HG03045 (cell line): ENCODE measurements around the gene MARK3.

Experiments
- ATAC-seq: cut with Tn5 transposase; IDR thresholded peaks from one replicate; pipeline ENCODE4 v1.9.1; 2021; ENCODE audit warnings: mild to moderate bottlenecking, moderate library complexity; ENCODE audit not compliant: unreplicated experiment

MARK3 gene

DNA sequence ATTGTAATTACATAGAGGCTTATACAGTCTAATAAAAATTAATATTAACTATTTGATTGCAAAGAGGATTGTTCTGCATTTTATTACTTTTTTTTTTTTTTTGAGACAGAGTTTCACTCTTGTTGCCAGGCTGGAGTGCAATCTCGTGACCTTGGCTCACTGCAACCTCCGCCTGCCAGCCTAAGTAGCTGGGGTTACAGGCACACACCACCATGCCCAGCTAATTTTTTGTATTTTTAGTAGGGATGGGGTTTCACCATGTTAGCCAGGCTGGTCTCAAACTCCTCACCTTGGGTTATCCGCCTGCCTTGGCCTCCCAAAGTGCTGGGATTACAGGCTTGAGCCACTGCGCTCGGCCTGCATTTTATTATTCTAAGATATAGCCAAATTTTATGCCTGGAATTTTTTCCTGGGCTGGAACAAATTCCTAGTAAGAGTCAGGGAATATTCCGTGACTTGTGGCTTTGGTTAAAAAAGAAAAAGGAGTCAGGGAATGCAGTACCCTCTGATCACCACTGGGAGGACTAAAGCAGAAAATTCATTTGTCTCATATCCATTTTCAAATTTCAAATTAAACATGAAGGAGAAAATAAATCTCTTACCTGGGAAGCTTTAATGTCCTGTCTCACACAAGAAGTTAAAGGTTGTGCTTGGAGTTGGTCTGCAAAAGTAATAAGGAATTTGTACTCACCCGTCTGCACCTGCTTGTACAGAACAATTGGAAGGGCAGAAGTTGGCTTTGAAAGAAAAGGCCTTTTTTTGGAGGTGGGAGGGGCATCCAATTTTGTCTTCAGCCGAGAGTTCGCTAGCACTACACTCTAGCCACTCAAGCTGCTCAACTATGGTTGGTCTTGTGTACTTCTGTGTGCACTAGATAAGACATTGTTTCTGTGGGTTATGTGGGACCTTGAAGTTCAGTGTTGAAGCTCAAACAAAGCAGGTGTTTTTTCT is 8.7 kb downstream of the MARK3 start:
- ATAC-seq = no peak

DNA sequence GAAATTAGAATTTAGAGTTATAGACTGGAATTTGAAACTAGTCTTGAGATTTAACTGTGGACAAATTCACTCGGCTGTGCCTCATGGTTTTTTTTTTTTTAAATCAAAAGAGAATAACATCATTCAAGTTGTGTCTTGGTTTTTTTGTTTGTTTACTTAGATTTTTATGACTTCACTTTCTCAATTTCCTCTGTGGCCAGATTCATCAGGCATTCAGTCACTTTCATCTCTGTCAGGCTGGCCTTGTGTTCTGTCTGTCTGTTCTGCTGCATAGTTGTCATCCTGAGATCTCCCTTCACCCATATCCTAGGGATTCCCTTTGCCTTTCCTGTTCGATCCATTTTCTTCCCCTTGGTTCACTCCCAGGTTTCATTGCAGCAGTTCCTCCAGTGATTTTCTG is 10.0 kb downstream of the MARK3 start:
- no peak for ATAC-seq

DNA sequence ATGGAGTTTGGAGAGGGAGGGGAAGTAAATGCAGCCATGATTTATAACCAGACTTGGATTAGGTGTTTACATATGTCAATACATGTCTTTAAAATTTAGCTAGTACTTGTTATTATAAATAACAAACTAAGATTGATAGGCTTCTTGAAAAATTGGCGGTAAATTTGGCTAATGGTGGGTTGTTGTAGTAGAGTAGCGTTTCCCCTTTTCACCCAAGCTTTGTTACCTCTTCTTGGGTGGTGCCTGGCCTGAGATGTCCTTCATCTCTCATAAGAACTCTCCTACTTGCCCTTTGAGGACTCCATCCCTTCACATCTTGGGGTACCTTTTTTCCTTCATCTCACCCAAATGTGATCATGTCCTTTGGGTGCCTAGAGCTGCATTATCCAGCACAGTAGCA is 11.2 kb downstream of the MARK3 start:
- no peak for ATAC-seq

DNA sequence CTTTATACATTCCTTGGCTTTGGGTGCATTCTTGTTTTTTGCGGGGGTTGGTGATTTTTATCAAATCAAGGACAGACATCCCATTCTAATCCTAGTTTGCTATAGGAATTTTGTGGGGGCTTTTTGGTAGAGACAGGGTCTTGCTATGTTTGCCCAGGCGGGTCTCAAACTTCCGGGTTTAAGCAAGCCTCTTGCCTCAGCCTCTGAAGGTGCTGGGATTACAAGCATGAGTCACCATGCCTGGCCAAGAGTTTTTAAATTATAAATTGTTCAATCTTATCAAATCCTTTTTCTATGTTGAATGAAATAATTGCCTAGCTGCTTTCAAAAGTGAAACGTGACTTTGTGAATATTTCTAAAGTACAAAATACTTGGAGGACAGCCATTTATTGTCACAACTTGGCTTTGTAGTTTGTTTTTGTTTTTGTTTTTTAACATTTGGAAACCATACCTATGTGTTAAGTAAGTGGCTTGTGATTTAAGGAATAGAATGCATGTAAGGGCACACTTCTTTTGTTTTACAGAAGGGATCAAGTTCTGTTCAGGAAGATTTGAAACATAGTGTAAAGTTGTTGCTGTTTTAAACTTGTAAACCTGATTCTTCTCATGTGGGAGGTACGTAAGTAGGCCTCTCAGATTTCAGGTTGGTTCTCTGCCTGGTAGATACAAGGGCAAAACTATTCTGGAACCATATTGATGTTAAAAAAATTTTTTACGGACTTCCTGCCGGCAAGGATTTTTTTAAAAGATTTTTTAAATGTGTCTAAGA is 13.4 kb downstream of the MARK3 start:
- no peak for ATAC-seq

DNA sequence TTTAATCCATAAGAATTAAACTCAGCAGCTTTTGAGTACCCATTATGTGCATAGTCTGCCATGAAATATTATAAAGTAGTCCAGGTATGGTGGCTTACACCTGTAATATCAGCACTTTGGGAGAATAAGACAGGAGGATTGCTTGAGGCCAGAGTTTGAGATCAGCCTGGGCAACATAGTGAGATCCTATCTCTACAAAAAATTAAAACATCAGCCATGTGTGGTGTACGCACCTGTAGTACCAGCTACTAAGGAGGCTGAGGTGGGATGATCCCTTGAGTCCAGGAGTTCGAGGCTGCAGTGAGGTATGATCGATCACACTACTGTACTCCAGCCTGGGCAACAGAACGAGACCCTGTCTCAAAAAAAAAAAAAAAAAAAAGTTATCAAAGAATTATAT is 15.3 kb downstream of the MARK3 start:
- ATAC-seq = no peak

DNA sequence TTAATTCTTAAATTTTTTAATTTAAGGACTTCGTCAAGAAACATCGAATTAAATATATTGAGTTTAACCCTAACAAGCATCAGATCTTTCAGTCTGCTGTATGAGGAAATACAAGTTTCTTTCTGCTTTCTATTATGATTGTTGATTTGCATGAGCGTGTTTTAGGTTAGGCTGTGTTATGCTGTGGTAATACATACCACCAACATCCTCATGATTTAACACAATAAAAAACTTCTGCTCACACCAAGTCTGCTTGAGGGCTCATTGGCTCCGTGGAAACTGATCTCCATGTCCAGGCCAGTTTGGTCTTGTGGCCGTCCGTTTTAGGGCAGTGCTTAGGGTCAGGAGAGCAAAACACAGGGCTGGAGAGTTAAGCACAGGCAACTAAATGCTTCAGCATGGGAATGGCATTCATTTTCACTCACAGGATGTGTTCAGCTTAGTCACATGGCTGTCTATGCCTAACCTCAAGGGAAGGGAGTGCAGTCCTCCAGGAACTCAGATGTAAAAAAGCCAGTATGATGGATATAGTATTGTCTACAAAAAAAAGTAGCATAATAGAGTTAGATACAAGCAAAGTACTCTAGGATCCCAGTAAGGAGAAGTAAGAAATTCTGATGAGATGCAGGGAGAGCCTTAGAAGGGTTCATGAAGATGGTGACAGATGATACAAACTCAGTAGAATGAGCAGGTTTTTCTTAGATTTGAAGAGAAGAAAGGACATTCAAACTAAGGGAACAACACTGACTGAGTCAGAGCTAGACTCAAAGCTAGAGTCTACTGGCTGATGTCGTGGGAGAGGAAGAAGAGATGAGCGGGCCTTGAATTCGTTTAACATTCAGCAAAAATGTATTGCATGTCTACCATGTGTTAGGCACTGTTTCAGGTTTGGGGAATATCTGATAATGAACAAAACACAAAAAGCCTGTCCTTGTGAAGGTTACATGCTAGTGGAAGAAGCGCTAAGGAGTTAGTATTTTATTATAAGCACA is 16.3 kb downstream of the MARK3 start:
- no peak for ATAC-seq

DNA sequence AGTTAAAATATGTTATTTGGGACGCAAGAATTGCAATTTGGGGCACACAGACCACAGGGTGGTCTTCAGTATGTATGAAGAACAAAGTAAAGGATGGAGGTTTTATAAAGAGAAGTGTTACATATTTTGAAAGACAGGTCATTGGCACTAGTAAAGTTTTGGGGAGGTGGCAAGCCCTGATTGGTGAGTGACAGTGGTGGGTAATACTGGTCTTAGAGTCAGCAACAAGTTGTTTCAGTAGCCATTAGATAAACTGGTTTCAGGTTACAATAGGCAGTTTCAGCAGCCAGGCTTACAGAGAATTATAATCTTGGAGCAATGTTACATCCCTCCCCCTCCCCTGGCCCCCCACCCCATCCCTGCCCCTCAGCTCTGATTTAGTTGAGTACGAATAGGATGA is 17.5 kb downstream of the MARK3 start:
- no peak for ATAC-seq

DNA sequence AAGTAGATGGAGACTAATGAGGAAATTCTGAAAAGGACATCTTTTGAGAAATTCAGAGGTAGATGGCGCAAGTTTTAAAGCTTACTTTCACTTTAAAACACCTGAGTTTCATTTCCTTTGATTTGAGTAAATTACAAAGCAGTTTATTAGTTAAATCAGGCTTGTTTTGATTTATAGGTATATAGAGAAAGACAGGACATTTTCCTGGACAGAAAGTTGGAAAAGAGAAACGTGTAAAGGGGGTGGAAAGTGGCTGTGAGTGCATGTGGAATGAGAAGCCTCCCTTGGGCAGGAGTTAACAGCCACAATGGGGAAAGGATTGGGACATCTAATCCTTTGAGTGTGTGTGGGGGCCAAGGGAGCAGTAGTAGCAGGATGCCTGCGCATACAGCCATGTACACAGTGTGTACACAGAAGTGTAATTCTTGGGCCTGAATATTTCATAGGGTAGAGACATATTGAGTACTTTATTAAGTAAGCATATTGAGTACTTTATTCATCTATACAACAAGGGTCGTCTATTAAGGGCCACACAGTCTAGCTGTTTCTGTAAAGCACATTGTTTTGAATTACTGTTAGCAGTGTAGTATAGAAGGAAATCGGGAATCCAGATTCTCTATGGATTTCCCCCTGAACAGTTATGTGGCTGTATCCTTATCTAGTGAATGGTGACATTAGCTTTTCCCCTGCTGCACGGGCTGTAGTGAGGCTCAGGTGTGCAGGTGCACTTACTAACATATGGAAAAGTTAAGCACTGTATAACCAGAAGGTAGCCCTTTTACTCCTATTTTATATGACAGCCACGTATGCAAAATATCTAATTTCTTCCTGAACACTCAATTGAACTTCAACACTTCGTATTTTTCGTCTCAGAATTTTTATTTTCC is 19.1 kb downstream of the MARK3 start:
- no peak for ATAC-seq

DNA sequence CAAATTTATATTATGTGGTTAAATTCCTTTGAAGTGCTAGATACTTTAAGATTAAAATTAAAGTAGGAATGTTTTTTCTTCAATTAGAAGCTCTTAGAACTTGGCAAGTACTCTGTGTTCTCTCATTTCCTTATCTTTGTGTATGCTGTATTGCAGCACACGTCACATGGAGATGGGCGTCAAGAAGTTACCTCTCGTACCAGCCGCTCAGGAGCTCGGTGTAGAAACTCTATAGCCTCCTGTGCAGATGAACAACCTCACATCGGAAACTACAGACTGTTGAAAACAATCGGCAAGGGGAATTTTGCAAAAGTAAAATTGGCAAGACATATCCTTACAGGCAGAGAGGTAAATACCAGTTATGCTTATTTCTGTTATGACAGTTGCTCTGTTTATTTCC is 19.7 kb downstream of the MARK3 start:
- no peak for ATAC-seq

DNA sequence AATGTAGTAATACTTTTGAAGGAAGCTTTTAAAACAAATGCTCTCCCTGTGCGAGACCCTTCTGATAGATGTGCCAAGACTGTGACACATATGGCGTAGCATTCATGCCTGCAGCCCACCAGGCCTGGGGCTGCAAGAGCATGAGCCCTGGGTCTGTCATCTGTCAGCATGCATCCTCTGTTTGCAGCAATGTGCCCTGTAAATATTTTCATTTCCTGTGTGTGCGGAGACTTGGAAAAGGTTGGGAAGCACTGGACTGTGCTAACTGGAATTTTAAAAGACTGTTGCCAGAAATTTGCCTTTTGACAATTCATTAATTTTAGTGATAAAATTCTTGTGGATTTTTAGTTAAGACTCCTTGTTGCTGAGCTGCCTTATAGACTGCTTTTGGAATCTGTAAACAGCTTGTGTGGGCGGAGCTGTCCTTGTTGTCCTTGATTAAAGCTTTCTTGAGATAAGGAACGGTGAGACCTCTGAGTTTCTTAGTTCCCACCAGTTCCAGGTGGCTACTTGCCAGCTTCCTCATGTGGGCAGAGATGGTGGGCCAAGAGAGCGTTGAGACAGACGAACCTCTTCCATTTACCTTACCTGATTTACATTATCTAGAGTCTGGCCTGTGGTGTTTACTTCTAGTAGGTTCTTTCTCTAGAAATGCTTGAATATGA is 23.4 kb downstream of the MARK3 start:
- ATAC-seq = no peak

DNA sequence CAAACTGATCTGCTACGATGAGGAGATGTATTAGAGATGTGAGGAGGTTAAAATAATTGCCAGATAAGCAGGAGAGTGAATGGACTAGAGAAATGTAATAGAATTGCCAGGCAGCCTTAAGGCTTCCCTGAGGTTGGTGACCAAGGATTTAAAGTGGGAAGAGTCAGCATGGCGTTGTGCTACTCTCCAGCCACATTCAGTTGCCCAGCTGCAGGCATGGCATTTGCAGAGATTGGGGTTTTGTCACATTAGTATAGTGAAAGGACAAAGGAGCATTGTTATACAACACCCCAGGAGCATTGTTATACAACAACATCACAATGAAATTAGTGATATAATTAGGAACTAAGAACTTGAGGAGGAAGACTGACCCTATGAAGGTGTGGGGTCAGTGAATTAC is 31.7 kb downstream of the MARK3 start:
- ATAC-seq = no peak

DNA sequence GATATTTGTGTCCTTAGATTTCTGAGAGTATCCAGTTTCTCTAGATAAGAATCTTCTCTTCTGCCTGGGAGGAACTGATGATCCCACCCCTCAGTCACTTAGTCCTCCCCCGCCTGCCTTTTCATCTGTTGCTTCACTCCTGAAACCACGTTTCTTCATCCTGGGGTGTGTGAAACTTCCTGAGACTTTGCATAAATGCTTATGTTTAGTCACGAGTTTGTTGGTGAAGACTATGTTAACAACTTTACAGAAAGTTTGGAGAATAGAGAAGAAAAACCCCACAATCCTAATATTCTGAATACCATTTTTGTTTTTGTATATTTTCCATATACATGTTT is 33.2 kb downstream of the MARK3 start:
- ATAC-seq = no peak

DNA sequence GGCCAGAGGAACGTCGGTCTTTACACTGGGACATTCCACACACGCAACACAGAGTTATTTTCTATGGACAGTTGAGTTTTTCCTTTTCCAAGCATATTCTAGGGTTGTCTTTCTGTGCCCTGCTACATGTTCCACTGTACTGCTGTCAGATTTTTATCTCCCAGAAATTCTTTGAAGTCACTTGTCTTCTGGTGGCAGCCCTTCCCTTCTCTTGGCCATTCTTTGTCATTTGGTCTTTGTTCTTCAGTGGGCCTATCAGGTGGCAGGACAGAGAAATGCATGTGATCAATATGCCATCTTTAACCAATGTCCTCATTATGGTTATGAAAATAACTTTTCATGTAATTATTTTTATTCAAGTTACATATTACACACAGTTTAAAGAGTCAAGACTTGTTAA is 36.3 kb downstream of the MARK3 start:
- ATAC-seq = no peak

DNA sequence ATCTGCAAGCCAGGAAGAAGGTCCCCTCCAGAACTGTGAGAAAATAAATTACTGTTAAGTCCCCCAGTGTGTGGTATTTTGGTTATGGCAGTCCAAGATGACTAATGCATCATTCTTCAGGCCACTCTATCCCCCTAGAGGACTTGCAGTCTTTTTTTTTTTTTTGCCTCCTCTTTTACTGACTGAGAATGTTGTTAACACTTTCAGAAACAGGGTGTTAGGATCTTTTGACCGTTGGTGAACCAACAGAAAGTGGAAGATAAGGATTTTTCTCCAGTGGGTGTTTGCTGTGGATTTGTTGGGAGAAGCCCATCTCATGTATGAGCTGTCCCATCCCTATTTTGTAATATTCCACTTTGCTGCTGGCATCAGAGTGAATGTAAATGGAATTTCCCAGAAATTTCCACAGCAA is 37.8 kb downstream of the MARK3 start:
- no peak for ATAC-seq

DNA sequence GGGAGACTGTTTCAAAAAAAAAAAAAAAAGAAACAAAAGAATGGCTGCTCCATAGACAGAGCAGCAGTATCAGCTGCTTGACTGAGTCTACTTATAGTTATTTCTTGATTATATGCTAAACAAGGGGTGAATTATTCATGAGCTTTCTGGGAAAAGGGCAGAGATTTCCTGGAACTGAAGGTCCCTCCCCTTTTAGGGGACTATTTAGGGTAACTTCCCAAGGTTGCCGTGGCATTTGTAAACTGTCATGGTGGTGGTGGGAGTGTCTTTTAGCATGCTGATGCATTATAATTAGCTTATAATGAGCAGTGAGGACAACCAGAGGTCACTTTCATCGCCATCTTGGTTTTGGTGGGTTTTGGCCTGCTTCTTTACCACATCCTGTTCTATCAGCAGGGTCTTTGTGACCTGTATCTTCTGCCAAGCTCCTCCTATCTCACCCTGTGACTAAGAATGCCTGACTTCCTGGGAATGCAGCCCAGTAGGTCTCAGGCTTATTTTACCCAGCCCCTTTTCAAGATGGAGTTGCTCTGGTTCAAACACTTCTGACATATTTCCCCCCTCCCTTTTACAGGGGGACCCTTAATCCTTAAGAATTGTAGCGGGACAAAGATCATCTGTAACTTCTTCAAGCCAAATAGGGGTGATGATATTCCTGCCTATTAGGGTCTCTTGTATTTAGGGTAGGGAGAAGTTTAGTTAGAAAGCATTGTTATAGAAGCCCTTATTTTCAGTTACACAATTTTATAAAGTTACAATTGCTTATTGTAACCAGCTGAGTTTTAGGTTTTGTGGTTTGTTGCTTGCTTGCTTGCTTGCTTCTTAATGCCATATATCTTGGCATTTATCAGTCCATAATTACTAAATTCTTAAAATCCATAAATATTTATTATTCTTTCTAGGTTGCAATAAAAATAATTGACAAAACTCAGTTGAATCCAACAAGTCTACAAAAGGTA is 42.5 kb downstream of the MARK3 start:
- no peak for ATAC-seq

DNA sequence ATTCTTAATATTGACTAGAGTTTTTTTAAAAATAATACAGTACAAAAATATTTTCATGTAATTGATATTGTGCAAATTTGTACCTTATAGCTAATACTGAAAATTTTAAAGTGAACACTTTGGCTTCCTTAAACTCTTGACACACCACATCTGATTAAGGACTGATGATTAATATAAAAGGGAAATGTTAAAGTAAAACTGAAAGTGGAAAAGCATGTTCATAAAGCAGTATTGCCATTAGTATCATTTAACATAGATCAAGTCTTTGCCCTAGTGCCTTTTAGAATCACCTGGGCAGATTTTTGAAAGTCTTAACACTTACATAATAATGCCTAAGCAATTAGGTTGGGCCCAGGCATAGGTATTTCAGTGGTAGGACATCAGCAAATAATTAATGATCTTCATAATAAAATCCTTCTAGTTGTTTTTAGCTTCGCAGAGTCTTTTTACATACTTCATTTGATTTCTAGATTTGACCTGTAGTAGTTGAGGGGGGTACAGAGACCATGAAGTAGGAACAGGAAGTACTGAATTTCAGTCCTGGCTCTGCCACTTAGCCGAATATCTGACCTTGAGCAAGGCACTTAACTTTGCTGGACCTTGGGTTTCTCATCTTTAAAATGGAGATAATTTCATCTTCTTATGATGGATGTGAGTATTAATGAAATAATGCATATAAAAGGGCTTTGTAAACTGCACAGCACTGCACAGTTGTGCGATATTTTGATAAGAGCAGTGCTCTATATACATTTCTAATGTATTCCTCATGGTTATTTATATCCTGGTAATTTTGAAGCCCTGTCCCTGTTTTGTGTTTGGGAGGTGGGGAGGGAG is 43.7 kb downstream of the MARK3 start:
- no peak for ATAC-seq

DNA sequence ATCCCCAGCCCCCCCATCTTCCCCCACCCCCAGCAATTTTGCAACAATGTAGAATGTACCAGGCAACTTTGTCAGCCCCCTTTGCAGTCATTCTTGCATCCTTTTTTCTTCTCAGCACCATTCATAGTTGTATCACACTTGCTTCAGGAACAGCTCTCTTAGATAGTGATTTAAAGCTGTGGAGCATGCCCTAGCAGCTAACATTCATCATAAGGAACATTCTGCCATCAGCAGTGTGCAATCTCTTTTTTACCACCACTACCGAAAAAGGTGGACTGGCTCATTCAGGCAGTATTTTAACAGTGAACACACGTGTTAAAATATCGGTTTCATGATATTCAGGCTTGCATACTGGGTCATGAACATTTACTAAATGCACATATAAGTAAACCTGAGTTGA is 45.1 kb downstream of the MARK3 start:
- no peak for ATAC-seq

DNA sequence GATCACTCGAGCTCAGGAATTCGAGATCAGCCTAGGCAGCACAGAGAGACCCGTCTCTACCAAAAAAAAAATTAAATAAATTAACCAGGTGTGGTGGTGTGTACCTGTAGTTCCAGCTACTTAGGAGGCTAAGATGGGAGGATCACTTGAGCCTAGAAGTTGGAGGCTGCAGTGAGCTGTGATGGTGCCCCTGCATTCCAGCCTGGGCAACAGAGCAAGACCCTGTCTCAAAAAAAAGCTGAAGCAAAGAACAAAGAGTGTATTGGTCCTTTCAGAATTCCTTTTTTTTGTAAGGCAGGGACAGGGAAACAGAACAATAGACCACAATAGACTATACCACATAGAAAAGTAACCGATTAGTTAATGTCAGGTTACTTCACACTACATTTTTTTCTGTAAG is 47.4 kb downstream of the MARK3 start:
- ATAC-seq = no peak
